SK-N-SH (cell line): Measurements from ENCODE around the gene ABR. TPM values are rescaled to one million over a fixed set of nuclear protein-coding genes. Genes with fewer than 3 reads are reported as not detected.

ENCODE experiments used
- CTCF ChIA-PET: fragments of 300-600, 350-600 bp; formaldehyde crosslinking; extraction: SDS; loops from one replicate; lab custom pipeline; 2021; lab: Yijun Ruan, JAX
- POLR2A ChIA-PET: fragments of 350-600 bp; sonication (Branson Sonifier 250); formaldehyde crosslinking; extraction: SDS; loops from one replicate; lab custom pipeline; 2020; ENCODE audit warnings: antibody characterized with exemption, inconsistent platforms; lab: Yijun Ruan, JAX
- DNase-seq: peaks from one replicate; pipeline ENCODE4 v3.0.0; 2012
- H2AFZ ChIP-seq: fragments of 200-600 bp; sonication (generic); 2 replicates; pipeline ENCODE4 v1.8.1; 2016; ENCODE audit warnings: antibody characterized with exemption, mild to moderate bottlenecking, low read depth
- H3F3A ChIP-seq: fragments of 200-600 bp; sonication (generic); replicated peaks from 2 replicates; pipeline ENCODE3; 2016; ENCODE audit warnings: antibody characterized with exemption, mild to moderate bottlenecking; ENCODE audit not compliant: insufficient read depth
- H3K27ac ChIP-seq, 2 experiments: fragments of 200-500 bp in 1 of 2; fragments of 200-600 bp in 1 of 2; sonication (Bioruptor generic) in 1 of 2; sonication (generic), shearing (Covaris generic) in 1 of 2; 2 replicates each; pipeline versions ENCODE4 v1.5.1 to v1.6.1; 2014 to 2016; ENCODE audit warnings: low read depth in 2 of 2, inconsistent platforms in 1 of 2, low read length in 1 of 2, mild to moderate bottlenecking in 1 of 2, mixed read lengths in 1 of 2
- H3K27me3 ChIP-seq: fragments of 200-600 bp; sonication (generic), shearing (Covaris generic); 2 replicates; pipeline ENCODE4 v1.6.1; 2016; ENCODE audit warnings: mixed run types; ENCODE audit not compliant: insufficient read depth
- H3K36me3 ChIP-seq, 2 experiments: fragments of 200-500 bp in 1 of 2; fragments of 200-600 bp in 1 of 2; sonication (Bioruptor generic) in 1 of 2; sonication (generic) in 1 of 2; replicated peaks in 1 of 2; 2 replicates each; pipeline versions ENCODE3 to v1.5.1; 2014 to 2016; ENCODE audit warnings: low read length in 1 of 2, mild to moderate bottlenecking in 1 of 2; ENCODE audit not compliant: insufficient read depth in 2 of 2, control insufficient read depth in 1 of 2
- H3K4me1 ChIP-seq, 2 experiments: fragments of 200-500 bp in 1 of 2; fragments of 200-600 bp in 1 of 2; sonication (Bioruptor generic) in 1 of 2; sonication (generic), shearing (Covaris generic) in 1 of 2; 2 replicates each; pipeline versions ENCODE4 v1.5.1 to v1.6.1; 2014 to 2016; ENCODE audit warnings: low read depth in 1 of 2, low read length in 1 of 2, mixed run types in 1 of 2; ENCODE audit not compliant: insufficient read depth in 2 of 2, control insufficient read depth in 1 of 2
- H3K4me2 ChIP-seq: fragments of 200-600 bp; sonication (generic), shearing (Covaris generic); 2 replicates; pipeline ENCODE4 v1.6.1; 2017; ENCODE audit warnings: mixed run types
- H3K4me3 ChIP-seq, 2 experiments: fragments of 200-500 bp in 1 of 2; fragments of 200-600 bp in 1 of 2; sonication (Bioruptor generic) in 1 of 2; sonication (generic), shearing (Covaris generic) in 1 of 2; 2 replicates each; pipeline versions ENCODE4 v1.5.1 to v1.8.1; 2014 to 2016; ENCODE audit warnings: low read depth in 2 of 2, inconsistent platforms in 1 of 2, low read length in 1 of 2, mild to moderate bottlenecking in 1 of 2, mixed read lengths in 1 of 2, moderate library complexity in 1 of 2
- H3K79me2 ChIP-seq: fragments of 200-600 bp; sonication (generic); 2 replicates; pipeline ENCODE4 v1.8.1; 2017; ENCODE audit warnings: mild to moderate bottlenecking; ENCODE audit not compliant: insufficient read depth
- H3K9ac ChIP-seq: fragments of 200-600 bp; sonication (generic); 2 replicates; pipeline ENCODE4 v1.6.1; 2017; ENCODE audit warnings: mixed run types
- H3K9me2 ChIP-seq: fragments of 200-600 bp; sonication (generic); 2 replicates; pipeline ENCODE4 v1.6.1; 2017; ENCODE audit warnings: mixed run types
- H3K9me3 ChIP-seq: fragments of 200-600 bp; sonication (generic); 2 replicates; pipeline ENCODE4 v1.6.1; 2017; ENCODE audit warnings: mixed run types, mild to moderate bottlenecking, moderate library complexity
- H4K20me1 ChIP-seq: fragments of 200-600 bp; sonication (generic); 2 replicates; pipeline ENCODE4 v1.6.1; 2017; ENCODE audit warnings: mild to moderate bottlenecking, mixed run types; ENCODE audit not compliant: insufficient read depth
- CHD2 ChIP-seq: fragments of 150-350 bp; IDR thresholded peaks from 2 replicates; pipeline ENCODE4 v1.6.1; 2018; ENCODE audit warnings: low read length; ENCODE audit not compliant: partially characterized antibody
- CTCF ChIP-seq: fragments of 200-600 bp; sonication (generic); IDR thresholded peaks from 2 replicates; pipeline ENCODE4 v1.6.1; 2017; ENCODE audit warnings: antibody characterized with exemption, mild to moderate bottlenecking, moderate library complexity
- EZH2phosphoT487 ChIP-seq: fragments of 200-600 bp; sonication (generic); IDR thresholded peaks from 2 replicates; pipeline ENCODE4 v1.6.1; 2017; ENCODE audit warnings: low read depth, mixed run types, mild to moderate bottlenecking, antibody characterized with exemption, moderate library complexity, borderline replicate concordance
- FOSL2 ChIP-seq: IDR thresholded peaks from 2 replicates; pipeline ENCODE4 v1.4.0; 2012; ENCODE audit warnings: low read depth, mild to moderate bottlenecking, moderate library complexity, borderline replicate concordance
- FOXJ3 ChIP-seq: sonication (generic); formaldehyde crosslinking; IDR thresholded peaks from 2 replicates; pipeline ENCODE4 v1.5.1; 2020; ENCODE audit warnings: mild to moderate bottlenecking, missing genetic modification reagents
- GATA2 ChIP-seq: sonication (generic); formaldehyde crosslinking; IDR thresholded peaks from 2 replicates; pipeline ENCODE4 v1.5.0; 2020; ENCODE audit warnings: mild to moderate bottlenecking, missing genetic modification reagents
- IRF3 ChIP-seq: fragments of 150-350 bp; IDR thresholded peaks from 2 replicates; pipeline ENCODE4 v1.6.1; 2016; ENCODE audit warnings: mild to moderate bottlenecking, low read depth, low read length
- MEF2A ChIP-seq: IDR thresholded peaks from 2 replicates; pipeline ENCODE4 v1.4.0; 2012; ENCODE audit warnings: low read depth, borderline replicate concordance
- NFIC ChIP-seq: IDR thresholded peaks from 2 replicates; pipeline ENCODE4 v1.4.0; 2012; ENCODE audit warnings: borderline replicate concordance
- NRF1 ChIP-seq: IDR thresholded peaks from 2 replicates; pipeline ENCODE4 v1.6.1; 2012; ENCODE audit warnings: low read depth, mild to moderate bottlenecking, low read length
- POLR2AphosphoS5 ChIP-seq: IDR thresholded peaks from 2 replicates; pipeline ENCODE4 v1.6.1; 2012; ENCODE audit warnings: low read depth, low read length
- RCOR1 ChIP-seq: fragments of 150-350 bp; IDR thresholded peaks from 2 replicates; pipeline ENCODE4 v1.6.1; 2017; ENCODE audit warnings: antibody characterized with exemption, low read length
- RFX5 ChIP-seq: IDR thresholded peaks from 2 replicates; pipeline ENCODE4 v1.6.1; 2012; ENCODE audit warnings: mild to moderate bottlenecking, improper control_type of control experiment, low read length
- RXRA ChIP-seq: IDR thresholded peaks from 2 replicates; pipeline ENCODE4 v1.4.0; 2012; ENCODE audit warnings: low read depth, mild to moderate bottlenecking, borderline replicate concordance
- TAF1 ChIP-seq: IDR thresholded peaks from 2 replicates; pipeline ENCODE4 v1.6.1; 2012; ENCODE audit warnings: low read depth, mild to moderate bottlenecking, low read length, moderate library complexity, borderline replicate concordance
- TCF12 ChIP-seq: IDR thresholded peaks from 2 replicates; pipeline ENCODE4 v1.4.0; 2012
- YY1 ChIP-seq: IDR thresholded peaks from 2 replicates; pipeline ENCODE4 v1.4.0; 2012; ENCODE audit warnings: low read depth, mild to moderate bottlenecking
- ZBTB33 ChIP-seq: IDR thresholded peaks from 2 replicates; pipeline ENCODE4 v1.4.0; 2012; ENCODE audit warnings: low read depth, borderline replicate concordance
- WGBS: methylation state at CpG from one replicate; pipeline ENCODE4 v1.1.6; 2017; ENCODE audit warnings: low lambda C conversion rate; 5-methylcytosine and 5-hydroxymethylcytosine counted together
- polyA plus RNA-seq, 3 experiments: library from polyadenylated mRNA; depleted of rRNA; stranded (reverse); fragments of >200 nt; gene quantifications; 2 replicates each; pipeline ENCODE4 v1.2.3, GENCODE V29; 2012
- TF ChIP-seq, protein P1 (sequence below): IDR thresholded peaks from 2 replicates; pipeline ENCODE4 v1.4.0; 2012; ENCODE audit warnings: low read depth
- TF ChIP-seq, protein P2 (sequence below): IDR thresholded peaks from 2 replicates; pipeline ENCODE4; 2012

Gene ABR
- polyA plus RNA-seq, 1 of the 3 experiments (the other 2 are of a cell fraction): 117 TPM

DNA sequence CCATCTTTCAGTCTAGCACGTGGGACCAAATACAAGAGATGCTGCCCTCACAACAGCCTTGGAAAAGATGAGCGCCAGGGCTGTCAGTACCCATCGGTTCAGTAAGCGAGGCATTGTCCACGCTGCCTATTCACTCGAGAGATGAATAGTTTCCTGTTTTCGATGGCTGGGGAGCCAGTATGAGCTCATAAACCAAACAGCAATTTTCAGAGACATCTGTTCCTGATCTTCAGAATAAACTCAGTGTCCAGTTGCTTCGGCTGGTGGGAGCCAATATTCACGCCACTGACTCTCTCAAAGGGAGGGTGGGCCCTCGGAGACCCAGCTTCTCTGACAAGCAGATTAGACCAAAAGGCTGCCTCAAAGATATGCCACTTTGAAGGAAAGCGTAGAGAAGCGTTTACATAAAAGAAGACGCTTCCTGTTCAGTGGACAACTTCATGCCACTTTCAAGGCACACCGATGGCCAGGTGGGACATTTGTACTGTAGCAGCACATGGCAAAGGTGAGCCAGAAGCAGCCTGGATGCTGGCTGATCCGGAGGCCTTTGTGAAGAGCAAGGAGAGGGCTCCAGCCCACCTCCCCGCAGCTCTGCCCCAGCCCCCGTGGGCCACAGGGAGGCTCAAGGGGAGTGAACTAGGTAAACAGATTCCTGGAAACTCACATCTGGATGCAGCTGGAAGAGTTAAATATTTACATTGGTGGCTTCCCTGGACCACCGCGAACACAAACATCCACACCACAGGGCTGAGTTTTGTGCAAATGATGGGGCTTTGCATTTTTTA lies 176.8 kb downstream of the ABR start (continued):
- no peak; the same call in 1 of the 2 replicates for TF ChIP-seq CTCF

DNA sequence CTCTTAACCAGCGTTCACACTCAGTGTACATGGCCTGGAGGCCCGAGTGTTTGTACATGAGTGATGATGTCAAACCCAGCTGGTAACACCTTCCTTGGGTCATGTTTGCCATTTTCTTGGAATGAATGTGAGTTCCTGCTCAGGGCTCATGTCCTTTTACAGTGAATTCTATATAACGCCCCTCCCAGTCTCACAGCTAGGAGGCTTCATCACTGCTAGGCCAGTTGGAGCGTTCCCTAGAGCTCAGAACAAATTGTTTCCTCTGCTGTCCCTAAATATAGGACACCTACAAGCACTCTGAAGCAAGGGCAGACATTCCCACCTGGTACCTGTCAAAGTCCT lies 177.4 kb downstream of the ABR start:
- TF ChIP-seq, protein P1, sequence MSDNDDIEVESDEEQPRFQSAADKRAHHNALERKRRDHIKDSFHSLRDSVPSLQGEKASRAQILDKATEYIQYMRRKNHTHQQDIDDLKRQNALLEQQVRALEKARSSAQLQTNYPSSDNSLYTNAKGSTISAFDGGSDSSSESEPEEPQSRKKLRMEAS: no peak
- no peak for TF ChIP-seq EZH2phosphoT487
- no peak for TF ChIP-seq POLR2AphosphoS5
- no peak for TF ChIP-seq FOSL2
- no peak for TF ChIP-seq YY1
- TF ChIP-seq NRF1: no peak
- no peak for TF ChIP-seq RCOR1
- no peak for TF ChIP-seq RFX5
- no peak for TF ChIP-seq TCF12
- no peak for TF ChIP-seq ZBTB33
- no peak for TF ChIP-seq TAF1
- TF ChIP-seq IRF3: no peak
- TF ChIP-seq MEF2A: no peak
- TF ChIP-seq GATA2 (CRISPR knock-in tag): no peak
- TF ChIP-seq CHD2: no peak
- TF ChIP-seq RXRA: no peak
- no peak for TF ChIP-seq NFIC
- TF ChIP-seq, protein P2, sequence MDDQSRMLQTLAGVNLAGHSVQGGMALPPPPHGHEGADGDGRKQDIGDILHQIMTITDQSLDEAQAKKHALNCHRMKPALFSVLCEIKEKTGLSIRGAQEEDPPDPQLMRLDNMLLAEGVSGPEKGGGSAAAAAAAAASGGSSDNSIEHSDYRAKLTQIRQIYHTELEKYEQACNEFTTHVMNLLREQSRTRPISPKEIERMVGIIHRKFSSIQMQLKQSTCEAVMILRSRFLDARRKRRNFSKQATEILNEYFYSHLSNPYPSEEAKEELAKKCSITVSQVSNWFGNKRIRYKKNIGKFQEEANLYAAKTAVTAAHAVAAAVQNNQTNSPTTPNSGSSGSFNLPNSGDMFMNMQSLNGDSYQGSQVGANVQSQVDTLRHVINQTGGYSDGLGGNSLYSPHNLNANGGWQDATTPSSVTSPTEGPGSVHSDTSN: no peak
- no peak for TF ChIP-seq FOXJ3 (CRISPR knock-in tag)
- TF ChIP-seq, all 33 proteins: peak for 0
- 84% methylated on average over 4 of the region's 4 CpGs for WGBS
- Histone ChIP-seq H3K9me2 (no peaks in the 10 kb centered on the region), H3K36me3 (peaks cover 40 to 55% of the 10 kb centered on the region in 2 experiments), H3K9me3 (no peaks in the 10 kb centered on the region), H3K27ac (peak overlapping the region; percentile 11 to 84), H3F3A (peaks cover 53% of the 10 kb centered on the region), H4K20me1 (peaks cover 73% of the 10 kb centered on the region), H2AFZ (no peak overlapping the region), H3K79me2 (peaks cover 20% of the 10 kb centered on the region), H3K9ac (0 out of 2 replicates have a peak overlapping the region, but pooled peaks have one; percentile 4), H3K4me3 (no peak overlapping the region), H3K27me3 (no peaks in the 10 kb centered on the region), H3K4me1 (peaks cover 22 to 48% of the 10 kb centered on the region in 2 experiments; a peak in 3 of 4 replicates), H3K4me2 (peak overlapping the region; percentile 58)
- ChIA-PET CTCF (interaction anchor here (0.7 to 6.5 kb wide), 6 partner anchors 21 to 184 kb away, joined by 3 to 66 read pairs (median 14); partner anchors contain the start of gene NXN), POLR2A (interaction anchor here (1.1 kb wide), 1 partner anchor 54 kb away, joined by 3 read pairs; no protein-coding TSS in a partner anchor)
- DNase-seq: no peak
